Activated naive CD4-positive, alpha-beta T cell treated with anti-CD3 and anti-CD28 coated beads, Interleukin-2, amount 10 ng/mL, durations not matched to agents 7 days and 5 days (primary cell): ENCODE measurements around the gene PNKD.
A peak's percentile ranks its signal among the peaks of the same experiment; 100 is the strongest.

Source experiments
- CTCF ChIA-PET: fragments of 350-600 bp; sonication (Branson Sonifier 250); formaldehyde crosslinking; loops from one replicate; lab custom pipeline; 2021; ENCODE audit warnings: antibody characterized with exemption; lab: Charles Lee
- DNase-seq: peaks from one replicate; pipeline ENCODE4 v3.0.0-alpha.2; 2020
- H3K27ac Mint-ChIP-seq: one replicate; pipeline ENCODE4 v1.8.0; 2021; ENCODE audit warnings: mild to moderate bottlenecking, moderate library complexity, mixed read lengths
- H3K27me3 Mint-ChIP-seq: one replicate; pipeline ENCODE4 v1.8.0; 2021; ENCODE audit warnings: mild to moderate bottlenecking, mixed read lengths
- H3K36me3 Mint-ChIP-seq: one replicate; pipeline ENCODE4 v1.8.0; 2021; ENCODE audit warnings: mixed read lengths
- H3K4me1 Mint-ChIP-seq: one replicate; pipeline ENCODE4 v1.8.0; 2021; ENCODE audit warnings: mixed read lengths
- H3K4me3 Mint-ChIP-seq: one replicate; pipeline ENCODE4 v1.8.0; 2021; ENCODE audit warnings: mild to moderate bottlenecking, moderate library complexity, mixed read lengths
- H3K9me3 Mint-ChIP-seq: one replicate; pipeline ENCODE4 v1.8.0; 2021; ENCODE audit warnings: mixed read lengths

Gene PNKD

DNA sequence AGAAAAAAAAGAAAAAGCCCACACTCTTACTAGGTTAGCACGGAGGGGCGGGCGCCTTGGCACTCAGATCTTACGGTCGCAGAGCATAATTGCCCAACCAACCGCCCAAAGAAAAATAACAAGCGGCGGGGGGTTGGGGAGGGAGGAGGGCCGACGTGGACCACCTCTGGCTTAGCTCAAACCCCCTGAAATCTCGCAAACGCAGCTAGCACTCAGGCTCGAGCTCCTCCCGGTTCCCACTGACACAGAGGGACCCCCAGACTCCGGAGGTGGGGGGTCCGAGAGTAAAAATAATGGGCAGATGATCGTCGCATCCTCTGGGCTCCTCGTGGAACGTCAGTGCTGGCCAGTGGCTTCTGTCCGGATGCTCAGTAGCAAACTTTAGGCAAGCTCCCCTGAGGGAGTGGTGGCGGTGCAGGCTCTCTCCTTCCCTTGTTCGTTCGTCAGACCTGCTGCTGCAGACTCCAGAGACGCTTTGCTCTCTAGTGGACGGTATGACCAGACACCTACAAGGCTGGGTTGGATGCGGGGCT is 98.4 kb downstream of the PNKD start:
- Mint-ChIP-seq H3K27ac (peak overlapping the region; percentile 65), H3K4me1 (peaks cover 36% of the 10 kb centered on the region), H3K36me3 (no peaks in the 10 kb centered on the region), H3K9me3 (no peaks in the 10 kb centered on the region), H3K27me3 (peaks cover 64% of the 10 kb centered on the region), H3K4me3 (peak overlapping the region; percentile 41)
- CTCF ChIA-PET: interaction anchor here (0.6 kb wide), 1 partner anchor 24 kb away, joined by 3 read pairs; no protein-coding TSS in a partner anchor
- DNase-seq: no peak

GRCh38 chr2:218369330-218369729 is 99.0 kb downstream of the PNKD start:
- H3K4me3 Mint-ChIP-seq: no peak overlapping the region
- no peak for DNase-seq
- H3K4me1 Mint-ChIP-seq: peaks cover 36% of the 10 kb centered on the region
- CTCF ChIA-PET: interaction anchor here (0.6 kb wide), 1 partner anchor 23 kb away, joined by 3 read pairs; no protein-coding TSS in a partner anchor
- no peaks in the 10 kb centered on the region for H3K9me3 Mint-ChIP-seq
- H3K36me3 Mint-ChIP-seq: no peaks in the 10 kb centered on the region
- no peak overlapping the region for H3K27ac Mint-ChIP-seq
- peaks cover 59% of the 10 kb centered on the region for H3K27me3 Mint-ChIP-seq

- CTCF ChIA-PET: interaction anchor here (0.5 to 1.2 kb wide), 2 partner anchors 11 to 26 kb away, joined by 3 read pairs; no protein-coding TSS in a partner anchor
- no peaks in the 10 kb centered on the region for H3K36me3 Mint-ChIP-seq
- no peak for DNase-seq
- peaks cover 34% of the 10 kb centered on the region for H3K4me1 Mint-ChIP-seq
- no peak overlapping the region for H3K4me3 Mint-ChIP-seq
- peaks cover 48% of the 10 kb centered on the region for H3K27me3 Mint-ChIP-seq
- H3K9me3 Mint-ChIP-seq: no peaks in the 10 kb centered on the region
- H3K27ac Mint-ChIP-seq: no peak overlapping the region
Measured at GRCh38 chr2:218370410-218371063, 100.2 kb downstream of the PNKD start.

- no peak for DNase-seq
- H3K4me3 Mint-ChIP-seq: no peak overlapping the region
- peaks cover 26% of the 10 kb centered on the region for H3K4me1 Mint-ChIP-seq
- peaks cover 35% of the 10 kb centered on the region for H3K27me3 Mint-ChIP-seq
- H3K9me3 Mint-ChIP-seq: no peaks in the 10 kb centered on the region
- no peaks in the 10 kb centered on the region for H3K36me3 Mint-ChIP-seq
- CTCF ChIA-PET: no interaction called here
- no peak overlapping the region for H3K27ac Mint-ChIP-seq
Measured at GRCh38 chr2:218371983-218372350, 101.6 kb downstream of the PNKD start.

DNA sequence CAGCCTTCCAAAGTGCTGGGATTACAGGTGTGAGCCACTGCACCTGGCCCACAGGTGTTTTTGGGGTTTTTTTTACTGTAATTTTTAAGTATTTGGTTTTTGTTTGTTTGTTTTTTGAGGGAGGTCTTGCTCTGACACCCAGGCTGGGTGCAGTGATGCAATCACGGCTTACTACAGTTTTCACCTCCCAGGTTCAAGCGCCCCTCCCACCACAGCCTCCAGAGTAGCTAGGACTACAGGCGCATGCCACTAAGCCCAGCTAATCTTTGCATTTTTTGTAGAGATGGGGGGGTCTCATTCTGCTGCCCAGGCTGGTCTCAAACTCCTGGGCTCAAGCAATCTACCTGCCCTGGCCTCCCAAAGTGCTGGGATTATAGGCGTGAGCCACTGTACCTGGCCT is 104.5 kb downstream of the PNKD start:
- Mint-ChIP-seq H3K27me3 (peaks cover 24% of the 10 kb centered on the region), H3K4me3 (no peak overlapping the region), H3K9me3 (no peaks in the 10 kb centered on the region), H3K36me3 (no peaks in the 10 kb centered on the region), H3K27ac (no peak overlapping the region), H3K4me1 (peaks cover 6% of the 10 kb centered on the region)
- CTCF ChIA-PET: no interaction called here
- DNase-seq: no peak

DNA sequence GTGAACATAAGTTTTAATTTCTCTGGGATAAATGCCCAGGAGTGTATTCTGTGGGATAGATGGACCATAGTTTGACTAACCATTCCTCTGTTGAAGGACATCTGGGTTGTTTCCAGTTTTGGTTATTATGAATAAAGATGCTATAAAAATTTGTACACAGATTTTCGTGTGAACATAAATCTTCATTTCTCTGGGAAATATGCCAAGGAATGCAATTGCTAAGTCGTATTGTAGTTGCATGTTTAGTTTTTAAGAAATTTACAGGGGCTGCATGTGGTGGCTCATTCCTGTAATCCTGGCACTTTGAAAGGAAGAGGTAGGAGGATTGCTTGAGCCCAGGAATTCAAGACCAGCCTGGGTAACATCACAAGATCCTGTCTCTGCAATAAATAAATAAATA is 104.9 kb downstream of the PNKD start:
- CTCF ChIA-PET: no interaction called here

DNA sequence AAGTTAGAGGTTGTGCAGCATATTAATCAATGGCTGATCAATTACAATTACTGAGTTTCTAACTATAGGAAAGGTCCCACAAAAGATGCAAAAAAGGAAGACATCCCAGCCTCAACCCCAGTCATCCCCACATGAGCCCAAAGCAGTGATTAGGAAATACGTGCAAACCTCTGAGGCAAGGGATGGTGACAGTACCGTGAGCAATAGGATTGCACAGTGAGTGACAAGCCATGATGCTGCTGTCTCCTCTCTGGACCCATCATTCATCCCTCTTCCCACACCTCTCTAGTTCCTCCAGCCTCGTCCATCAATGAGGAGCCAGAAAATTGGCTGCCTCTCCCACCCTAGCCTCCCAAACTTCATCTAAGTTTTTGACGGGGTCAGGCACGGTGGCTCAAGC is 107.7 kb downstream of the PNKD start:
- H3K4me3 Mint-ChIP-seq: no peak overlapping the region
- no peaks in the 10 kb centered on the region for H3K4me1 Mint-ChIP-seq
- H3K36me3 Mint-ChIP-seq: no peaks in the 10 kb centered on the region
- H3K9me3 Mint-ChIP-seq: no peaks in the 10 kb centered on the region
- no peak overlapping the region for H3K27ac Mint-ChIP-seq
- CTCF ChIA-PET: interaction anchor here (0.7 kb wide), 1 partner anchor 86 kb away, joined by 3 read pairs; no protein-coding TSS in a partner anchor
- DNase-seq: no peak
- peaks cover 43% of the 10 kb centered on the region for H3K27me3 Mint-ChIP-seq

More for the DNA sequence above, 104.9 kb downstream of the PNKD start:
- Mint-ChIP-seq H3K9me3 (no peaks in the 10 kb centered on the region), H3K4me3 (no peak overlapping the region), H3K4me1 (peaks cover 2% of the 10 kb centered on the region), H3K27me3 (peaks cover 25% of the 10 kb centered on the region), H3K27ac (no peak overlapping the region), H3K36me3 (no peaks in the 10 kb centered on the region)
- DNase-seq: no peak

GRCh38 chr2:218381916-218382366 is 111.6 kb downstream of the PNKD start, which contains the start of gene SLC11A1:
SLC11A1 (plus strand) TSS chr2:218382273; CDS start chr2:218382369, 96 bp downstream.
- Mint-ChIP-seq H3K4me1 (no peaks in the 10 kb centered on the region), H3K9me3 (no peaks in the 10 kb centered on the region), H3K4me3 (no peak within 1 kb of the TSS), H3K27ac (no peak within 1 kb of the TSS), H3K27me3 (peaks cover 73% of the 10 kb centered on the region), H3K36me3 (no peaks in the 10 kb centered on the region)
- DNase-seq: no peak
- CTCF ChIA-PET: no interaction called here

- Mint-ChIP-seq H3K27ac (no peak overlapping the region), H3K4me1 (peaks cover 7% of the 10 kb centered on the region), H3K9me3 (no peaks in the 10 kb centered on the region), H3K27me3 (peaks cover 81% of the 10 kb centered on the region), H3K36me3 (no peaks in the 10 kb centered on the region), H3K4me3 (no peak overlapping the region)
- CTCF ChIA-PET: interaction anchor here (1.1 kb wide), 1 partner anchor 11 kb away, joined by 3 read pairs; no protein-coding TSS in a partner anchor
- DNase-seq: no peak
Measured at GRCh38 chr2:218382785-218383184, 112.5 kb downstream of the PNKD start.

- no peaks in the 10 kb centered on the region for H3K9me3 Mint-ChIP-seq
- H3K4me3 Mint-ChIP-seq: no peak overlapping the region
- H3K36me3 Mint-ChIP-seq: no peaks in the 10 kb centered on the region
- CTCF ChIA-PET: interaction anchor here (1.1 kb wide), 1 partner anchor 10 kb away, joined by 3 read pairs; no protein-coding TSS in a partner anchor
- peaks cover 80% of the 10 kb centered on the region for H3K27me3 Mint-ChIP-seq
- no peak for DNase-seq
- no peak overlapping the region for H3K27ac Mint-ChIP-seq
- H3K4me1 Mint-ChIP-seq: peaks cover 7% of the 10 kb centered on the region
Measured at GRCh38 chr2:218383892-218384519, 113.7 kb downstream of the PNKD start.

- peaks cover 77% of the 10 kb centered on the region for H3K27me3 Mint-ChIP-seq
- no peak for DNase-seq
- no peak overlapping the region for H3K4me3 Mint-ChIP-seq
- H3K27ac Mint-ChIP-seq: no peak overlapping the region
- CTCF ChIA-PET: interaction anchor here (1.1 to 1.3 kb wide), 2 partner anchors 28 to 86 kb away, joined by 3 to 4 read pairs; partner anchors contain the start of gene CATIP
- H3K36me3 Mint-ChIP-seq: no peaks in the 10 kb centered on the region
- peaks cover 7% of the 10 kb centered on the region for H3K4me1 Mint-ChIP-seq
- no peaks in the 10 kb centered on the region for H3K9me3 Mint-ChIP-seq
Measured at GRCh38 chr2:218384975-218385374, 114.7 kb downstream of the PNKD start.

- Mint-ChIP-seq H3K36me3 (no peaks in the 10 kb centered on the region), H3K9me3 (no peaks in the 10 kb centered on the region), H3K27ac (no peak overlapping the region), H3K27me3 (peaks cover 71% of the 10 kb centered on the region), H3K4me3 (no peak overlapping the region), H3K4me1 (peaks cover 7% of the 10 kb centered on the region)
- CTCF ChIA-PET: interaction anchor here (0.6 to 1.1 kb wide), 2 partner anchors 27 to 115 kb away, joined by 3 read pairs; no protein-coding TSS in a partner anchor
- no peak for DNase-seq
Measured at GRCh38 chr2:218386505-218387368, 116.4 kb downstream of the PNKD start.

DNA sequence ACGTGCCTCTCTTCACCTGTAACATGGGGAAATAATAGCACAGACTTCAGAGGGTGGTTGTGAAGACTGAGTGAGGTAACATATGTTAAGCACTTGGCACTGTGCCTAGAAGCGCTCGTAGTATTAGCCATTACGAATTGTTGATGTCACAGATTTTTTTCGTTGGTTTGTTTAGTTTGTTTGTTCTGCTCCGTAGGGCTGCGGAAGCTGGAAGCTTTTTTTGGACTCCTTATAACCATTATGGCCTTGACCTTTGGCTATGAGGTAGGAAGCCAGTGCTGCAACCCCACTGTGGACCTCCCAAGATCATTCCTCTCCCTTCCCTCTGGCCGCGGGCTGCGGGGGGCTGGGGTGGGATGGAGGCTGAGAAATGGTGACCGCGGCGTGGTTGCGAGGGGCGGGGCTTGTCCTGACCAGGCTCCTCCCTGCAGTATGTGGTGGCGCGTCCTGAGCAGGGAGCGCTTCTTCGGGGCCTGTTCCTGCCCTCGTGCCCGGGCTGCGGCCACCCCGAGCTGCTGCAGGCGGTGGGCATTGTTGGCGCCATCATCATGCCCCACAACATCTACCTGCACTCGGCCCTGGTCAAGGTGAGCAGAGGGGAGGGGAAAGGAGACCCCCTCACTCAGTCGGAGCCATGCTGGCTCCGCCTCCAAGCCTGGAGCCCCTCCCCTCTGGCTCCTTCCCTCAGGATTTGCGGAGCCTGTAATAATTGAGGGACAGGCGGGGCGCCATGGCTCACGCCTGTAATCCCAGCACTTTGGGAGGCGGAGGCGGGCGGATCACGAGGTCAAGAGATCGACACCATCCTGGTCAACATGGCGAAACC is 117.3 kb downstream of the PNKD start:
- CTCF ChIA-PET: interaction anchor here (0.6 kb wide), 1 partner anchor 28 kb away, joined by 3 read pairs; no protein-coding TSS in a partner anchor
- peaks cover 69% of the 10 kb centered on the region for H3K27me3 Mint-ChIP-seq
- H3K4me1 Mint-ChIP-seq: peaks cover 7% of the 10 kb centered on the region
- no peaks in the 10 kb centered on the region for H3K36me3 Mint-ChIP-seq
- no peaks in the 10 kb centered on the region for H3K9me3 Mint-ChIP-seq
- DNase-seq: peak; percentile 35
- no peak overlapping the region for H3K27ac Mint-ChIP-seq
- H3K4me3 Mint-ChIP-seq: no peak overlapping the region
